ENCODE data around the gene C17orf50. TPM values are rescaled to one million over a fixed set of nuclear protein-coding genes. Genes with fewer than 3 reads are reported as not detected.
A peak's percentile ranks its signal among the peaks of the same experiment; 100 is the strongest.

Gene C17orf50
- total RNA-seq, 2 experiments from 2014 or later: not detected

DNA sequence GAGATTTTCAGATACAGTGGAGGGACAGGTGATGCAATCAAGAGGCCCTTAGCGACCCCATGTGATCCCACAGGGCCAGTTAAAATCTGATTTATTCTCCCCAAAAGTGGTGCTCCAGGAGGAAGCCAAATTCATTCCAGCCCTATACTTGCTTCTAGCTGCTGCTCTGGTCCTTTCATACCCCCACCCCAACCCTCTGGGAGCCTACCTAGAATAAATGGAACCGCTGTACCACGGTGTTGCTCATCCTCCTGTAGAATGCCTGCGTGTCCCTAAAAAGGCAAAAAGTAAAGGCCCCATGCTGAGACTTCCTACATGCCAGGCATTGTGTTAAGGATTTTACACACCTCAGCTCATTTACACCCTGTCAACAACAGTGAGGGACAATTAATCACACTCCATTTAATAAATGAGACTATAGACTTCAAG, 31.3 kb upstream of the C17orf50 start:
- no peak for ATAC-seq
- DNase-seq: no peak
- Mint-ChIP-seq H3K36me3 (ENCODE audit: low read depth) (peaks cover 12% of the 10 kb centered on the region), H3K27me3 (no peaks in the 10 kb centered on the region), H3K4me1 (ENCODE audit: low read depth) (peaks cover 14% of the 10 kb centered on the region), H3K27ac (no peak overlapping the region), H3K9me3 (no peaks in the 10 kb centered on the region), H3K4me3 (no peak overlapping the region)
- POLR2A ChIA-PET: interaction anchor here (0.6 to 1.0 kb wide), 2 partner anchors 13 to 80 kb away, joined by 3 to 5 read pairs; partner anchors contain the start of gene TAF15
- intact Hi-C loops (cut with micrococcal nuclease): no loop called here
- TF ChIP-seq, protein P1, sequence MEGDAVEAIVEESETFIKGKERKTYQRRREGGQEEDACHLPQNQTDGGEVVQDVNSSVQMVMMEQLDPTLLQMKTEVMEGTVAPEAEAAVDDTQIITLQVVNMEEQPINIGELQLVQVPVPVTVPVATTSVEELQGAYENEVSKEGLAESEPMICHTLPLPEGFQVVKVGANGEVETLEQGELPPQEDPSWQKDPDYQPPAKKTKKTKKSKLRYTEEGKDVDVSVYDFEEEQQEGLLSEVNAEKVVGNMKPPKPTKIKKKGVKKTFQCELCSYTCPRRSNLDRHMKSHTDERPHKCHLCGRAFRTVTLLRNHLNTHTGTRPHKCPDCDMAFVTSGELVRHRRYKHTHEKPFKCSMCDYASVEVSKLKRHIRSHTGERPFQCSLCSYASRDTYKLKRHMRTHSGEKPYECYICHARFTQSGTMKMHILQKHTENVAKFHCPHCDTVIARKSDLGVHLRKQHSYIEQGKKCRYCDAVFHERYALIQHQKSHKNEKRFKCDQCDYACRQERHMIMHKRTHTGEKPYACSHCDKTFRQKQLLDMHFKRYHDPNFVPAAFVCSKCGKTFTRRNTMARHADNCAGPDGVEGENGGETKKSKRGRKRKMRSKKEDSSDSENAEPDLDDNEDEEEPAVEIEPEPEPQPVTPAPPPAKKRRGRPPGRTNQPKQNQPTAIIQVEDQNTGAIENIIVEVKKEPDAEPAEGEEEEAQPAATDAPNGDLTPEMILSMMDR (IDR thresholded peaks at IDR 0.05): no peak
- CTCF ChIA-PET: interaction anchor here (1.2 to 5.7 kb wide), 3 partner anchors 10 to 34 kb away, joined by 5 to 28 read pairs (median 24); no protein-coding TSS in a partner anchor

- Mint-ChIP-seq H3K36me3 (ENCODE audit: low read depth) (peaks cover 8% of the 10 kb centered on the region), H3K4me3 (peak overlapping the region; percentile 77), H3K27ac (no peak overlapping the region), H3K9me3 (no peaks in the 10 kb centered on the region), H3K27me3 (no peaks in the 10 kb centered on the region), H3K4me1 (ENCODE audit: low read depth) (peaks cover 14% of the 10 kb centered on the region)
- ChIA-PET POLR2A (interaction anchor here (0.5 to 2.2 kb wide), 3 partner anchors 13 to 79 kb away, joined by 3 to 6 read pairs (median 4); no protein-coding TSS in a partner anchor), CTCF (interaction anchor here (0.8 to 5.3 kb wide), 6 partner anchors 9 to 418 kb away, joined by 3 to 28 read pairs (median 4); no protein-coding TSS in a partner anchor)
- intact Hi-C loops (cut with micrococcal nuclease): no loop called here
- TF ChIP-seq, protein P1 (IDR thresholded peaks at IDR 0.05): no peak
- peak; percentile 35 for ATAC-seq
- no peak for DNase-seq
Observed at GRCh38 chr17:35730400-35731005, 30.2 kb upstream of the C17orf50 start.

DNA sequence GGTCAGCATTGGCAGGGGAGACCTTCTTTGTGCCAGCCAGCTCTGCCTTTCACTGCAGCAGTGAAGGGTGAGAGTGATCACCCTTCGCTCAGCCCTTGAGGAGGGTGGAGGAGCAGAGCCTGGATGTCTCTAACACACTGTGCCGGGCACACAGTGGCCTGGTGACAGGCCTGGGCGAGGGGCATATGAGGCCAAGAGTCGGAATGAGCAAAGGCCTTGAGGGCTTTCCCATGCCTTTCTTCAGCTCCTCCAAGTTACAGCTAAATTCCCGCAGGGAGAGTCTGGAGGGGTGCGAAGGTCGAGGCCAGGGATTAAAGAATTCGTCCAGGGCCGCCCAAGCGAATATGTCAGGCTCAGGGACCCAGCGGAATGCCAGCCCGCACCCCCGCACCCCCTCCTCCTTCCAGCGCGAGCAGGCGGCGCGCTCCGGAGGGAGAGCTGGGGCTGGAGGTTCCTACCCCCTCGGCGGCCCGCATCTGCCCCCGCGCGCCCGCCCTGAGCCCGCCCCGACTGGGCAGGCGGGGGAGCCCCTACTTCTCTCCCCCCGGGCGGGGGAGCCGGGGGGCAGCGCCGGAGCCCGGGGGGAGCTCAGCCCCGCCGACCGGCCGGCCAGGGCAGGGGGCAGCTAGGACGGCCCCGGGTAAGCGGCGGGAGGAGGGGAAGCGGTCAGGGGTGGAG, 29.3 kb upstream of the C17orf50 start, which contains the start of gene RASL10B:
TSS of gene RASL10B (plus strand) at position 401 of the 678 bp plus-strand sequence. CDS start 3,546 bp downstream, outside the sequence.
- CTCF ChIA-PET: interaction anchor here (0.8 to 5.3 kb wide), 8 partner anchors 10 to 419 kb away, joined by 3 to 28 read pairs (median 4); no protein-coding TSS in a partner anchor
- peak within 1 kb of the TSS; percentile 77 for H3K4me3 Mint-ChIP-seq
- intact Hi-C loops (cut with micrococcal nuclease): no loop called here
- H3K27ac Mint-ChIP-seq: peak within 1 kb of the TSS; percentile 29
- peaks cover 14% of the 10 kb centered on the region for H3K4me1 Mint-ChIP-seq (ENCODE audit: low read depth)
- DNase-seq (peak; percentile 74), ATAC-seq (peak; percentile 89)
- peaks cover 3% of the 10 kb centered on the region for H3K36me3 Mint-ChIP-seq (ENCODE audit: low read depth)
- no peaks in the 10 kb centered on the region for H3K9me3 Mint-ChIP-seq
- POLR2A ChIA-PET: interaction anchor here (1.6 to 2.2 kb wide), 2 partner anchors 12 to 33 kb away, joined by 4 to 6 read pairs; no protein-coding TSS in a partner anchor
- H3K27me3 Mint-ChIP-seq: no peaks in the 10 kb centered on the region
- TF ChIP-seq, protein P1 (IDR thresholded peaks at IDR 0.05): no peak

GRCh38 chr17:35731917-35732805, 28.5 kb upstream of the C17orf50 start:
- no peaks in the 10 kb centered on the region for H3K9me3 Mint-ChIP-seq
- intact Hi-C loops (cut with micrococcal nuclease): no loop called here
- POLR2A ChIA-PET: interaction anchor here (0.8 to 2.2 kb wide), 3 partner anchors 9 to 32 kb away, joined by 3 to 6 read pairs (median 4); no protein-coding TSS in a partner anchor
- H3K36me3 Mint-ChIP-seq (ENCODE audit: low read depth): peaks cover 3% of the 10 kb centered on the region
- H3K4me1 Mint-ChIP-seq (ENCODE audit: low read depth): peaks cover 14% of the 10 kb centered on the region
- TF ChIP-seq, protein P1 (IDR thresholded peaks at IDR 0.05): no peak
- ATAC-seq (peak; percentile 8), DNase-seq (no peak)
- peak overlapping the region; percentile 27 for H3K27ac Mint-ChIP-seq
- H3K4me3 Mint-ChIP-seq: peak overlapping the region; percentile 65
- no peaks in the 10 kb centered on the region for H3K27me3 Mint-ChIP-seq
- CTCF ChIA-PET: interaction anchor here (1.0 to 5.3 kb wide), 5 partner anchors 9 to 119 kb away, joined by 3 to 28 read pairs (median 8); no protein-coding TSS in a partner anchor
